ENCODE results near the gene MRPL36. TPM values are rescaled to one million over a fixed set of nuclear protein-coding genes. Genes with fewer than 3 reads are reported as not detected.

The MRPL36 gene
- polyA plus RNA-seq, 1 donor (not counting 4 experiments of a cell fraction or from before 2014, with no cell fraction given), result 121 TPM

DNA sequence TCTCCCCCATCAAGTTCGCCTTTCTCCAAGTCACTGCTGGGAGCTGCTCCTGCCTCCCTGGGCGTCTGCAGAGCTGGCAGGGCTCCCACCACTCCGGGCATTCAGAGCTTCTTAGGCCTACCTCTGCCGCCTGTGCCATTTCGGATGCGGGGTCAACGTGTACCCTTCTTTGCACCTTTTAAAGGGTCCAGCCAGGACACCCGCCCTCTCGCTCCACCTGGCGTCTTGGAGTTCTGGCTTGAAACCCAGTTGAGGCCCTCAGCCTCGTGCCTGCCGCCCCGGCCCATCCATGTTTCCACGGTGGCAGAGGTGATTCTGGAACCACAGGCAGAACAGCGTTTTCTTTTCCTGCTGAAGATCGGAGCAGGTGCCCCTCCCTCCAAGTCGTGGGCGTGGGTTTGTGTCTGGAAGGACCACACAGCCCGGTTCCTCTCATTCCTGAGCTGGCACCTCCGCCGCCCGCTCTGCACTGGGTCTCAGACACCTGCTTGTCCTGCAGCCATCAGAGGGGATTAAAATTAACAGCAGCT is 34.5 kb upstream of the MRPL36 start:
- Histone ChIP-seq H4K20me1 (ENCODE audit: control insufficient read depth, extremely low read depth, insufficient read depth, low read length) (no peaks in the 10 kb centered on the region), H3K27ac (ENCODE audit: control insufficient read depth, insufficient read depth, low read length) (no peak overlapping the region), H3K36me3 (ENCODE audit: control insufficient read depth in 2 of 2, extremely low read depth in 1 of 2, insufficient read depth in 2 of 2, low read length in 2 of 2) (no peaks in the 10 kb centered on the region), H2AFZ (ENCODE audit: control insufficient read depth, low read length) (no peak overlapping the region), H3K4me2 (ENCODE audit: control insufficient read depth, extremely low read depth, insufficient read depth, low read depth, low read length) (no peak overlapping the region), H3K9me1 (ENCODE audit: control insufficient read depth, extremely low read depth, insufficient read depth, low read length) (no peaks in the 10 kb centered on the region), H3K9ac (ENCODE audit: control insufficient read depth, extremely low read depth, insufficient read depth, low read length) (no peak overlapping the region), H3K27me3 (ENCODE audit: control insufficient read depth, extremely low read depth, insufficient read depth, low read length) (peaks cover 5% of the 10 kb centered on the region), H3K79me2 (ENCODE audit: control insufficient read depth, insufficient read depth, low read length) (no peaks in the 10 kb centered on the region), H3K4me3 (ENCODE audit: control insufficient read depth in 2 of 3, extremely low read depth in 1 of 3, insufficient read depth in 2 of 3, low read depth in 1 of 3, low read length in 3 of 3) (no peak overlapping the region), H3K9me3 (ENCODE audit: control insufficient read depth, low read depth, low read length) (no peaks in the 10 kb centered on the region), H3K4me1 (ENCODE audit: control insufficient read depth, extremely low read depth, insufficient read depth, low read length) (no peaks in the 10 kb centered on the region)
- FAIRE-seq (no peak), DNase-seq (ENCODE audit: low read depth, low spot score) (no peak)
- no peak for TF ChIP-seq EZH2 (IDR thresholded peaks at IDR 0.05; ENCODE audit: low read length)
- dilution Hi-C loops (cut with MboI; ENCODE audit: extremely low pct_ligation_motif_present, low sequenced_read_pairs), result no loop called here

DNA sequence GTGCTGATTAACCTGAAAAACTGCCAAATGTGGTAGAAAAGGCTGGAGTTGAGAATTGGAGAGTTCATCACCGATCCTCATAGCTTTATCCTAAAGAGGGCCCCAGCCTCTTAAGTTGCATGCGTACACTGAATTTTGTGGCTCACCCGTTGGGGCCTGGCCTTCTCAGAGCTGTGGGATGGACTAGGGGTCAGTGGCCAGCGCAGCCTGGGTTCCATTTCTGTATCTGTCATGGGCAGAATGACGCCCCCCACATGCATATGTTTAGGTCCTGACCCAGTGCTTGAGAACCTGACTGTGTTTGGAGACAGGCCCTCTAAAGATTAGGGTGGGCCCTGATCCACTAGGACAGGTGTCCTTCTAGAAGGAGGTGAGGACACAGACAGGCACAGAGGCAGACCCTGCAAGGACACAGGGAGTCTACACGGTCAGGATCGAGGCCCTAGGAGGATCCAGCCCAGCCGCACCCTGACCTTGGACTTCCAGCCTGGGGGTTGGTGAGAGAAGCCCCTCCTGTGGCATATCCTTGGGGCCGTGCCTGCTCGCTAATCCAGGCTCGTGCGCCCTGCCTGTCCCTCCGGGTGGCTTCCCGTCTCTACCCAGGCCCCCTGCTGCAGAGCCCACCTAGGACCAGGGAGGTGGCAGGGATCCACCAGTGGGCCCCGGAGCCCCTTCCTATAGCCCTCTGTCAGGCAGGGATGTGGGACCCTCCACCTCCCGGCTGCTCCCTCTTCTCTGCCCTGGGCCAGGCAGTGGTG is 33.8 kb upstream of the MRPL36 start:
- TF ChIP-seq EZH2 (IDR thresholded peaks at IDR 0.05; ENCODE audit: low read length), result no peak
- no peak for TF ChIP-seq CTCF (optimal IDR thresholded peaks at IDR 0.05 in 1 of 3, IDR thresholded peaks at IDR 0.05 in 1 of 3, conservative IDR thresholded peaks at IDR 0.05 in 1 of 3; ENCODE audit: extremely low read depth in 1 of 3, insufficient read depth in 2 of 3, low read length in 3 of 3)
- dilution Hi-C loops (cut with MboI; ENCODE audit: extremely low pct_ligation_motif_present, low sequenced_read_pairs), result no loop called here
- H3K9me3 ChIP-seq (ENCODE audit: control insufficient read depth, low read depth, low read length), result no peaks in the 10 kb centered on the region
- H4K20me1 ChIP-seq (ENCODE audit: control insufficient read depth, extremely low read depth, insufficient read depth, low read length), result no peaks in the 10 kb centered on the region
- no peaks in the 10 kb centered on the region for H3K4me1 ChIP-seq (ENCODE audit: control insufficient read depth, extremely low read depth, insufficient read depth, low read length)
- no peak overlapping the region for H3K27ac ChIP-seq (ENCODE audit: control insufficient read depth, insufficient read depth, low read length)
- no peak overlapping the region for H3K9ac ChIP-seq (ENCODE audit: control insufficient read depth, extremely low read depth, insufficient read depth, low read length)
- DNase-seq (ENCODE audit: low read depth, low spot score), result no peak
- no peaks in the 10 kb centered on the region for H3K36me3 ChIP-seq (ENCODE audit: control insufficient read depth in 2 of 2, extremely low read depth in 1 of 2, insufficient read depth in 2 of 2, low read length in 2 of 2)
- no peak overlapping the region for H3K4me2 ChIP-seq (ENCODE audit: control insufficient read depth, extremely low read depth, insufficient read depth, low read depth, low read length)
- no peaks in the 10 kb centered on the region for H3K79me2 ChIP-seq (ENCODE audit: control insufficient read depth, insufficient read depth, low read length)
- FAIRE-seq, result no peak
- no peak overlapping the region for H2AFZ ChIP-seq (ENCODE audit: control insufficient read depth, low read length)
- no peaks in the 10 kb centered on the region for H3K9me1 ChIP-seq (ENCODE audit: control insufficient read depth, extremely low read depth, insufficient read depth, low read length)
- peaks cover 5% of the 10 kb centered on the region for H3K27me3 ChIP-seq (ENCODE audit: control insufficient read depth, extremely low read depth, insufficient read depth, low read length)
- no peak overlapping the region for H3K4me3 ChIP-seq (ENCODE audit: control insufficient read depth in 2 of 3, extremely low read depth in 1 of 3, insufficient read depth in 2 of 3, low read depth in 1 of 3, low read length in 3 of 3)

All from keratinocyte (primary cell).